ENCODE data around the gene KMT2C. TPM values are rescaled to one million over a fixed set of nuclear protein-coding genes. Genes with fewer than 3 reads are reported as not detected.

KMT2C gene
- total RNA-seq, 4 donors from 2014 or later: 59.0 to 73.9 (median 69.5) TPM

GRCh38 chr7:152131981-152132494 lies 303.8 kb downstream of the KMT2C start:
- Histone ChIP-seq H3K4me1 (peaks cover 2 to 8% (median 5%) of the 10 kb centered on the region in 4 donors), H3K9me3 (no peaks in the 10 kb centered on the region), H3K4me3 (no peak overlapping the region), H3K27ac (replicated peaks in 1 of 4) (no peak overlapping the region), H3K27me3 (no peaks in the 10 kb centered on the region), H3K36me3 (peaks cover 13 to 82% (median 61%) of the 10 kb centered on the region in 4 donors)
- TF ChIP-seq EP300 (IDR thresholded peaks at IDR 0.05) (no peak), CTCF (IDR thresholded peaks at IDR 0.05) (no peak), POLR2AphosphoS5 (IDR thresholded peaks at IDR 0.05) (no peak), POLR2A (IDR thresholded peaks at IDR 0.05; ENCODE audit: low read depth) (no peak)
- peak; percentile 85 for DNase-seq (ENCODE audit: extremely low spot score)
- intact Hi-C loops (cut with DNase I): no loop called here
- 93% methylated on average over 12 of the region's 12 CpGs for WGBS

- WGBS: 98% methylated on average over 34 of the region's 37 CpGs
- H3K9me3 ChIP-seq: no peaks in the 10 kb centered on the region
- H3K4me1 ChIP-seq: no peaks in the 10 kb centered on the region
- TF ChIP-seq EP300 (IDR thresholded peaks at IDR 0.05) (no peak), CTCF (IDR thresholded peaks at IDR 0.05) (no peak), POLR2AphosphoS5 (IDR thresholded peaks at IDR 0.05) (no peak), POLR2A (IDR thresholded peaks at IDR 0.05; ENCODE audit: low read depth) (no peak)
- peak; percentile 86 for DNase-seq (ENCODE audit: extremely low spot score)
- H3K27me3 ChIP-seq: no peaks in the 10 kb centered on the region
- intact Hi-C loops (cut with DNase I): no loop called here
- peaks cover 13 to 80% (median 62%) of the 10 kb centered on the region in 4 donors for H3K36me3 ChIP-seq
- no peak overlapping the region for H3K4me3 ChIP-seq
- H3K27ac ChIP-seq (replicated peaks in 1 of 4): no peak overlapping the region
These were observed 304.9 kb downstream of the KMT2C start for GRCh38 chr7:152130658-152131590.

- H3K4me1 ChIP-seq: no peaks in the 10 kb centered on the region
- peaks cover 13 to 91% (median 67%) of the 10 kb centered on the region in 4 donors for H3K36me3 ChIP-seq
- DNase-seq (ENCODE audit: extremely low spot score): no peak
- 95% methylated on average over 7 of the region's 7 CpGs for WGBS
- no peak overlapping the region for H3K4me3 ChIP-seq
- peaks cover 0 to 3% (median 0%) of the 10 kb centered on the region in 4 donors for H3K9me3 ChIP-seq
- H3K27me3 ChIP-seq: no peaks in the 10 kb centered on the region
- TF ChIP-seq POLR2A (IDR thresholded peaks at IDR 0.05; ENCODE audit: low read depth) (no peak), EP300 (IDR thresholded peaks at IDR 0.05) (no peak), CTCF (IDR thresholded peaks at IDR 0.05) (no peak), POLR2AphosphoS5 (IDR thresholded peaks at IDR 0.05) (no peak)
- intact Hi-C loops (cut with DNase I): no loop called here
- H3K27ac ChIP-seq (replicated peaks in 1 of 4): no peak overlapping the region
These were observed 306.1 kb downstream of the KMT2C start for GRCh38 chr7:152129682-152130081.

GRCh38 chr7:152128741-152129461 lies 306.9 kb downstream of the KMT2C start:
- intact Hi-C loops (cut with DNase I): no loop called here
- Histone ChIP-seq H3K9me3 (peaks cover 0 to 7% (median 2%) of the 10 kb centered on the region in 4 donors), H3K27me3 (no peaks in the 10 kb centered on the region), H3K4me1 (no peaks in the 10 kb centered on the region), H3K36me3 (peaks cover 13 to 95% (median 72%) of the 10 kb centered on the region in 4 donors), H3K4me3 (no peak overlapping the region), H3K27ac (replicated peaks in 1 of 4) (no peak overlapping the region)
- TF ChIP-seq CTCF (IDR thresholded peaks at IDR 0.05) (no peak), EP300 (IDR thresholded peaks at IDR 0.05) (no peak)
- DNase-seq (ENCODE audit: extremely low spot score): peak; percentile 21
- 98% methylated on average over 59 of the region's 60 CpGs for WGBS

Data from esophagus muscularis mucosa (tissue), 4 donors.